CD4-positive, alpha-beta T cell (primary cell): ENCODE measurements around the gene CYGB. TPM values are rescaled to one million over a fixed set of nuclear protein-coding genes. Genes with fewer than 3 reads are reported as not detected.

Experiments used
- ATAC-seq: fragments of 200-7000 bp; cut with Tn5 transposase; one replicate; pipeline ENCODE4 v1.10.0; 2022; ENCODE audit warnings: mild to moderate bottlenecking; ENCODE audit not compliant: poor library complexity
- CTCF ChIA-PET: fragments of 350-600 bp; sonication (Branson Sonifier 250); formaldehyde crosslinking; loops from one replicate; lab custom pipeline; 2021; ENCODE audit warnings: antibody characterized with exemption, inconsistent platforms; lab: Charles Lee
- POLR2A ChIA-PET: fragments of 350-600 bp; sonication (Branson Sonifier 250); formaldehyde crosslinking; loops from one replicate; lab custom pipeline; 2021; ENCODE audit warnings: antibody characterized with exemption, inconsistent platforms; lab: Charles Lee
- DNase-seq, 14 experiments: peaks; one replicate each; pipeline ENCODE4 v3.0.0-alpha.2; 2013 to 2020; ENCODE audit warnings: mixed read lengths in 2 of 14
- H3K27ac ChIP-seq, 2 donors: one replicate each; pipeline versions ENCODE4 v1.5.1 to v1.7.0; 2013; ENCODE audit warnings: low read length in 2 of 2, low read depth in 1 of 2, mild to moderate bottlenecking in 1 of 2
- H3K27me3 ChIP-seq, 2 experiments: 1 replicate in 1 of 2; 2 replicates in 1 of 2; pipeline versions ENCODE4 v1.6.1 to v1.7.0; 2013; ENCODE audit warnings: low read length in 2 of 2, control low read depth in 1 of 2, mild to moderate bottlenecking in 1 of 2, moderate library complexity in 1 of 2; ENCODE audit not compliant: insufficient read depth in 2 of 2, control insufficient read depth in 1 of 2
- H3K36me3 ChIP-seq: one replicate; pipeline ENCODE4 v1.6.1; 2013; ENCODE audit warnings: low read length, control low read depth; ENCODE audit not compliant: insufficient read depth
- H3K4me1 ChIP-seq: one replicate; pipeline ENCODE4 v1.6.1; 2013; ENCODE audit warnings: low read length, control low read depth; ENCODE audit not compliant: insufficient read depth
- H3K4me3 ChIP-seq: one replicate; pipeline ENCODE4 v1.5.1; 2013; ENCODE audit warnings: mild to moderate bottlenecking, low read length, moderate library complexity
- H3K9me3 ChIP-seq, 2 experiments: 1 replicate in 1 of 2; 2 replicates in 1 of 2; pipeline versions ENCODE4 v1.6.1 to v1.7.0; 2013; ENCODE audit warnings: low read length in 2 of 2, mild to moderate bottlenecking in 2 of 2, control low read depth in 1 of 2, moderate library complexity in 1 of 2; ENCODE audit not compliant: control insufficient read depth in 1 of 2, insufficient read depth in 1 of 2
- H3K27ac Mint-ChIP-seq: one replicate; pipeline ENCODE4 v1.8.0; 2020; ENCODE audit warnings: mixed read lengths
- H3K27me3 Mint-ChIP-seq: one replicate; pipeline ENCODE4 v1.8.0; 2021; ENCODE audit warnings: mixed read lengths
- H3K36me3 Mint-ChIP-seq: one replicate; pipeline ENCODE4 v1.8.0; 2021; ENCODE audit warnings: low read depth, mixed read lengths
- H3K4me1 Mint-ChIP-seq: one replicate; pipeline ENCODE4 v1.8.0; 2021; ENCODE audit warnings: low read depth, mixed read lengths
- H3K4me3 Mint-ChIP-seq: one replicate; pipeline ENCODE4 v1.8.0; 2020; ENCODE audit warnings: mild to moderate bottlenecking, mixed read lengths
- H3K9me3 Mint-ChIP-seq: one replicate; pipeline ENCODE4 v1.8.0; 2020; ENCODE audit warnings: mixed read lengths
- intact Hi-C, 2 experiments: fragments of 100-400 bp; cut with DNase I in 1 of 2; cut with micrococcal nuclease in 1 of 2; formaldehyde crosslinking; loops; one replicate each; pipeline versions ENCODE4 v1.15.1 to v1.9.0; 2023 to 2025; cut with DNase I, micrococcal nuclease
- total RNA-seq, 174 experiments: library from RNA in 2 of 174; stranded (reverse) in 2 of 174; gene quantifications; one replicate each; pipeline ENCODE4 v1.2.3 and lab custom pipeline; 2021 to 2026
- TF ChIP-seq, protein P1 (sequence below): fragments of 200-600 bp; IDR thresholded peaks from one replicate; pipeline ENCODE4 v1.8.0; 2022; ENCODE audit warnings: antibody characterized with exemption, mild to moderate bottlenecking

The CYGB gene
- total RNA-seq, 2 experiments from 2014 or later: not detected

DNA sequence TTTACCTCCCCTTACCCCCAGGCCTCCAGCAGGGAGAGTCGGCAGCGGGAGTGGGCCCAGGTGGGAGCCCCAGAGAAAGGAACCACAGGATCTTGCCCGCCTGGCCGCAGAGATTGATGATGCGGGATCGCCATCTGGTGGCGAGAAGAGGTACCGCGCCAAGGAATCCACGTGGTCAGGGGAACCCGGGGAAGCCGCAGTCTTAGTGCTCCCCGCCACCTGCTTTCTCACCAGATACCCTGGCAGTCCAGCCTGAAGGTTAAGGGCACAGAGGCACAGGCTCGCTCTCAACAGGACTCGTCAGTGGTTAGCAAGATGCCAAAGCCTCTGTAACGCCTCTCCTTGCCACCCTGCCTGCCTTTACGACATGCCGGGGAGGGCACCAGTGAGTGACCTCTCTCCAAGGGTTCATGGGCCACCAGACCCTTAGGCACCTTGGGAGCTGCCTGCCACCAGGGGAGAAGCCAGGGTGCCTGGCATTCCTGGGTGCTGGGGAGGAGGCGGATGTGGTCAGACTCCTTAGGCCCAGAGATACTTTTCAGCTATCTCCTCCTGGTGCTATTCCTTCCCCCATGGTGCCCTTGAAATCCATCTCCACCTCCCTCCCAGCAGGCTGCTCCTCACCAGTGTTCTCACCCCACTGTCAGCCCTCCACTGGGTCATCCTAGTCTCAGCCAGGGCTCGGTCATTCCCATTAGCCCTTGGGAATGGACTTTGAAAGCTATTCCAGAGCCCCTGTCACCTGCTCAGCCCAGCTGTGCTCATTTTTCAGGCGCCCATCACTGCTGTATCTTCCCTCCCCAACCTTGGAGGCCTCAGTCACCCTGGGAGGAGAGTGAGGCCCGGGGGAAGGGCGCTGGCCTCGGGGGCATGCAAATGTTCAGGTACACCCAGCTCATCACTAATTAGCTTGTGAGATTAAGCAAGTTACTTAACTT is 30.8 kb downstream of the CYGB start:
- no peak overlapping the region for H3K27ac Mint-ChIP-seq
- H3K4me1 Mint-ChIP-seq: peaks cover 16% of the 10 kb centered on the region
- Histone ChIP-seq H3K27me3 (no peaks in the 10 kb centered on the region), H3K27ac (no peak overlapping the region), H3K4me3 (no peak overlapping the region), H3K9me3 (no peaks in the 10 kb centered on the region), H3K4me1 (peaks cover 32% of the 10 kb centered on the region), H3K36me3 (no peaks in the 10 kb centered on the region)
- H3K27me3 Mint-ChIP-seq: no peaks in the 10 kb centered on the region
- intact Hi-C loops: loop anchor here (1.0 to 10.0 kb wide), 4 partner anchors 40 to 204 kb away; partner anchors contain the start of gene QRICH2 (in 1 of the 2)
- no peak overlapping the region for H3K4me3 Mint-ChIP-seq
- peak; percentile 74 to 94 (median 88) for DNase-seq
- TF ChIP-seq, protein P1, sequence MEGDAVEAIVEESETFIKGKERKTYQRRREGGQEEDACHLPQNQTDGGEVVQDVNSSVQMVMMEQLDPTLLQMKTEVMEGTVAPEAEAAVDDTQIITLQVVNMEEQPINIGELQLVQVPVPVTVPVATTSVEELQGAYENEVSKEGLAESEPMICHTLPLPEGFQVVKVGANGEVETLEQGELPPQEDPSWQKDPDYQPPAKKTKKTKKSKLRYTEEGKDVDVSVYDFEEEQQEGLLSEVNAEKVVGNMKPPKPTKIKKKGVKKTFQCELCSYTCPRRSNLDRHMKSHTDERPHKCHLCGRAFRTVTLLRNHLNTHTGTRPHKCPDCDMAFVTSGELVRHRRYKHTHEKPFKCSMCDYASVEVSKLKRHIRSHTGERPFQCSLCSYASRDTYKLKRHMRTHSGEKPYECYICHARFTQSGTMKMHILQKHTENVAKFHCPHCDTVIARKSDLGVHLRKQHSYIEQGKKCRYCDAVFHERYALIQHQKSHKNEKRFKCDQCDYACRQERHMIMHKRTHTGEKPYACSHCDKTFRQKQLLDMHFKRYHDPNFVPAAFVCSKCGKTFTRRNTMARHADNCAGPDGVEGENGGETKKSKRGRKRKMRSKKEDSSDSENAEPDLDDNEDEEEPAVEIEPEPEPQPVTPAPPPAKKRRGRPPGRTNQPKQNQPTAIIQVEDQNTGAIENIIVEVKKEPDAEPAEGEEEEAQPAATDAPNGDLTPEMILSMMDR: peak; percentile 89
- no peaks in the 10 kb centered on the region for H3K36me3 Mint-ChIP-seq
- POLR2A ChIA-PET: interaction anchor here (0.6 to 1.5 kb wide), 3 partner anchors 9 to 98 kb away, joined by 3 to 12 read pairs (median 6); no protein-coding TSS in a partner anchor
- H3K9me3 Mint-ChIP-seq: no peaks in the 10 kb centered on the region
- peak; percentile 85 for ATAC-seq
- CTCF ChIA-PET: interaction anchor here (1.0 to 1.6 kb wide), 3 partner anchors 16 to 98 kb away, joined by 3 to 7 read pairs (median 5); no protein-coding TSS in a partner anchor

DNA sequence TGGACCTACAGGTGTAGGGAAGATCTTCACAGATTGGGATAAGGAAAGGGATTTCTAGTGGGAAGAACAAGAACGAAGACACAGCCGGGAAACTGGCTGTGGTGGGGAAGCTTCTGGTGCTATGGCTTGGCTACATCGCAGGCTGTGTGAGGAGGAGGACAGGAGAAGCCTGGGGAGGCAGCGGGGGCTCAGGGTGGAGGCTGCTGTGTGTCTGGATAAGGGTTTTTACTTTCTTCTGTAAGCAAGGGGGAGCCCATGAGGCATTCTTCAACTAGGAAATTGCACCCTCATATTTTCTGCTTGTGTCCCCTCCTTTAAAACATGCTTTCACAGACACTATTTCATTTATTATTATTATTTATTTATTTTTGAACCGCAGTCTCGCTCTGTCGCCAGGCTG is 33.4 kb downstream of the CYGB start:
- Mint-ChIP-seq H3K36me3 (no peaks in the 10 kb centered on the region), H3K4me3 (peak overlapping the region; percentile 34), H3K9me3 (no peaks in the 10 kb centered on the region), H3K27ac (peak overlapping the region; percentile 56), H3K4me1 (peaks cover 32% of the 10 kb centered on the region), H3K27me3 (no peaks in the 10 kb centered on the region)
- Histone ChIP-seq H3K27ac (no peak overlapping the region), H3K4me3 (no peak overlapping the region), H3K27me3 (no peaks in the 10 kb centered on the region), H3K4me1 (peaks cover 44% of the 10 kb centered on the region), H3K9me3 (no peaks in the 10 kb centered on the region), H3K36me3 (no peaks in the 10 kb centered on the region)
- ATAC-seq (no peak), DNase-seq (no peak)
- POLR2A ChIA-PET: no interaction called here
- intact Hi-C loops: loop anchor here (5.0 to 10.0 kb wide), 2 partner anchors 199 to 402 kb away; partner anchors contain the start of genes EXOC7 (in 1 of the 2) and QRICH2 (in 1 of the 2)
- TF ChIP-seq, protein P1: no peak
- CTCF ChIA-PET: interaction anchor here (0.7 kb wide), 1 partner anchor 82 kb away, joined by 3 read pairs; no protein-coding TSS in a partner anchor

DNA sequence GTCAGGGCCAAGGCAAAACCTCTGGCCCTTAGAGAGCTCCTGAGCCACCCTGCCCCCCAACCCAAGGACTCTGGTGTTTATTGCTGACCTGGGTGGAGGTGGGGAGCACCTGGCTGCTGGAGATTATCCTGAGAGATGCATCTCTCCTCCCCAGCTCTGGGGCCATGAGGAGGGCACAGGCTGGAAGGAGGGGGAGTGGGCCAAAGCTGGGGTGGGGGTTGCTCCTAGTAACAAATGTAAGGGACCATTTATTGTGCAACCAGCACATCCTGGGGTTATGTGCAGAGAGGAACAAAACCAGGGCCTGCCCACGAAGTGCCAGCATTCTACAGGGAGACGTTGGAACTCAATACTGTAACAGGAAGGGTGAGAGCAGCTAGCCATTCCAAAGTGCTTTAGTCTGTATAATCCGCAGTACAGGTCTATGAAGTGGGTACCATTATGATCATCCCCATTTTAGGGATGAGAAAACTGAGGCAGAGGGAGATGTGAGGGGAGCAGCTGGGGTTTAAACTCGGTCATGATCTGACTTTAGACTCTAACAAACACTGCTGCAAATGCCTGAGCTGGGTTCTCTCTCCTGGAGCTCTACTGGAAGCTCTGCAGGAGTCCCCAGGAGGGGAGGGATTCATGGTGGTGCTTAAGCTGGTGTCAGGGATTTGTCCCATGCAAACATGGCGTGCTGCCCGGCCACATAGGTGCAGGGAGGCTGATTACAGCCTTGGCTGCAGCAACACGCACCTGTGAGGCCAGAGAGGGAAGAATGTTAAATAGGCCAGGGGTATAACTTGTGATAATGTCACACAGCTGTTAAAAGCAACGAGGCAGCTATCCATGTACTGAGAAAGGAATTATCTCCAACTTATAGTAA is 34.9 kb downstream of the CYGB start:
- Histone ChIP-seq H3K4me1 (peaks cover 59% of the 10 kb centered on the region), H3K27me3 (no peaks in the 10 kb centered on the region), H3K27ac (no peak overlapping the region), H3K9me3 (no peaks in the 10 kb centered on the region), H3K4me3 (no peak overlapping the region), H3K36me3 (no peaks in the 10 kb centered on the region)
- peak overlapping the region; percentile 42 for H3K4me3 Mint-ChIP-seq
- TF ChIP-seq, protein P1: no peak
- ChIA-PET POLR2A (interaction anchor here (0.7 to 2.1 kb wide), 7 partner anchors 7 to 92 kb away, joined by 3 to 12 read pairs (median 3); partner anchors contain the start of gene AANAT), CTCF (no interaction called here)
- DNase-seq: no peak
- H3K27me3 Mint-ChIP-seq: no peaks in the 10 kb centered on the region
- no peak for ATAC-seq
- no peaks in the 10 kb centered on the region for H3K36me3 Mint-ChIP-seq
- peak overlapping the region; percentile 94 for H3K27ac Mint-ChIP-seq
- no peaks in the 10 kb centered on the region for H3K9me3 Mint-ChIP-seq
- intact Hi-C loops: loop anchor here (5.0 to 10.0 kb wide), 2 partner anchors 198 to 400 kb away; partner anchors contain the start of genes EXOC7 (in 1 of the 2) and QRICH2 (in 1 of the 2)
- peaks cover 38% of the 10 kb centered on the region for H3K4me1 Mint-ChIP-seq
